ENCODE data around the gene WRAP73.

Gene WRAP73

GRCh38 chr1:3649342-3650247, at the start of gene WRAP73:
Gene WRAP73, minus strand, starts transcription at chr1:3650103. Its CDS starts 104 bp downstream, at chr1:3649999.
- Mint-ChIP-seq H3K9me3 (no peaks in the 10 kb centered on the region), H3K4me3 (peak within 1 kb of the TSS; percentile 81), H3K4me1 (peaks cover 17% of the 10 kb centered on the region), H3K27me3 (ENCODE audit: low read depth, poor library complexity) (peaks cover 48% of the 10 kb centered on the region), H3K36me3 (ENCODE audit: low read depth) (peaks cover 10% of the 10 kb centered on the region), H3K27ac (no peak within 1 kb of the TSS)
- TF ChIP-seq CTCF (IDR thresholded peaks at IDR 0.05) = no peak
- DNase-seq = peak; percentile 88

GRCh38 chr1:3699596-3699995, 49.7 kb upstream of the WRAP73 start:
- no peak for TF ChIP-seq CTCF (IDR thresholded peaks at IDR 0.05)
- Mint-ChIP-seq H3K9me3 (no peaks in the 10 kb centered on the region), H3K4me1 (peaks cover 51% of the 10 kb centered on the region), H3K27ac (no peak overlapping the region), H3K27me3 (ENCODE audit: low read depth, poor library complexity) (peaks cover 36% of the 10 kb centered on the region), H3K4me3 (no peak overlapping the region), H3K36me3 (ENCODE audit: low read depth) (no peaks in the 10 kb centered on the region)
- DNase-seq = no peak

- H3K27me3 Mint-ChIP-seq (ENCODE audit: low read depth, poor library complexity) = peaks cover 32% of the 10 kb centered on the region
- TF ChIP-seq CTCF (IDR thresholded peaks at IDR 0.05) = no peak
- H3K4me1 Mint-ChIP-seq = peaks cover 45% of the 10 kb centered on the region
- no peaks in the 10 kb centered on the region for H3K9me3 Mint-ChIP-seq
- DNase-seq = no peak
- no peak overlapping the region for H3K4me3 Mint-ChIP-seq
- no peaks in the 10 kb centered on the region for H3K36me3 Mint-ChIP-seq (ENCODE audit: low read depth)
- H3K27ac Mint-ChIP-seq = no peak overlapping the region
These were observed 48.9 kb upstream of the WRAP73 start for GRCh38 chr1:3698660-3699408.

- Mint-ChIP-seq H3K36me3 (ENCODE audit: low read depth) (no peaks in the 10 kb centered on the region), H3K4me3 (no peak overlapping the region), H3K9me3 (no peaks in the 10 kb centered on the region), H3K27ac (peak overlapping the region; percentile 48), H3K27me3 (ENCODE audit: low read depth, poor library complexity) (peaks cover 35% of the 10 kb centered on the region), H3K4me1 (peaks cover 40% of the 10 kb centered on the region)
- TF ChIP-seq CTCF (IDR thresholded peaks at IDR 0.05) = no peak
- DNase-seq = no peak
These were observed 47.9 kb upstream of the WRAP73 start for GRCh38 chr1:3697810-3698209.

- Mint-ChIP-seq H3K9me3 (peaks cover under 1% of the 10 kb centered on the region), H3K4me1 (peaks cover 40% of the 10 kb centered on the region), H3K36me3 (ENCODE audit: low read depth) (no peaks in the 10 kb centered on the region), H3K4me3 (no peak overlapping the region), H3K27me3 (ENCODE audit: low read depth, poor library complexity) (peaks cover 37% of the 10 kb centered on the region), H3K27ac (no peak overlapping the region)
- DNase-seq = no peak
- TF ChIP-seq CTCF (IDR thresholded peaks at IDR 0.05) = no peak
These were observed 47.2 kb upstream of the WRAP73 start for GRCh38 chr1:3697104-3697503.

Measured in nephron progenitor cell (in vitro differentiated cells).